Calu3 (cell line): ENCODE results near the gene NPM1. TPM values are rescaled to one million over a fixed set of nuclear protein-coding genes. Genes with fewer than 3 reads are reported as not detected.

Experiments
- BruUV-seq: library from RNA; stranded (reverse); fragments of 400-500 nt; replicated peaks from 2 replicates; lab custom pipeline; 2021; lab: Mats Ljungman, UMichigan
- CTCF ChIA-PET: fragments of 300-600 bp; sonication (Branson Sonifier 250); formaldehyde crosslinking; loops from one replicate; lab custom pipeline; 2022; ENCODE audit warnings: antibody characterized with exemption; lab: Charles Lee
- DNase-seq: peaks from one replicate; pipeline ENCODE4 v3.0.0; 2022
- H3K27ac Mint-ChIP-seq: one replicate; pipeline ENCODE4 v1.8.0; 2022; ENCODE audit warnings: mixed read lengths; ENCODE audit not compliant: unreplicated experiment
- H3K27me3 Mint-ChIP-seq: one replicate; pipeline ENCODE4 v1.8.0; 2022; ENCODE audit warnings: mixed read lengths; ENCODE audit not compliant: unreplicated experiment
- H3K36me3 Mint-ChIP-seq: one replicate; pipeline ENCODE4 v1.8.0; 2022; ENCODE audit warnings: mild to moderate bottlenecking, moderate library complexity, mixed read lengths; ENCODE audit not compliant: insufficient read depth, unreplicated experiment
- H3K4me1 Mint-ChIP-seq: one replicate; pipeline ENCODE4 v1.8.0; 2022; ENCODE audit warnings: mild to moderate bottlenecking, low read depth, mixed read lengths; ENCODE audit not compliant: unreplicated experiment
- H3K4me3 Mint-ChIP-seq: one replicate; pipeline ENCODE4 v1.8.0; 2022; ENCODE audit warnings: mild to moderate bottlenecking, low read depth, moderate library complexity, mixed read lengths; ENCODE audit not compliant: unreplicated experiment
- H3K9me3 Mint-ChIP-seq: one replicate; pipeline ENCODE4 v1.8.0; 2022; ENCODE audit warnings: low read depth, mixed read lengths; ENCODE audit not compliant: unreplicated experiment
- CTCF ChIP-seq: fragments of 200-600 bp; IDR thresholded peaks from one replicate; pipeline ENCODE4 v1.8.0; 2022; ENCODE audit warnings: antibody characterized with exemption; ENCODE audit not compliant: unreplicated experiment
- intact Hi-C: fragments of 100-400 bp; cut with micrococcal nuclease; formaldehyde crosslinking; loops from one replicate; pipeline ENCODE4 v1.10.0; 2022; ENCODE audit not compliant: unreplicated experiment
- total RNA-seq: library from RNA; stranded (reverse); gene quantifications from 2 replicates; pipeline ENCODE4 v1.2.3, GENCODE V29; 2022

NPM1 gene
- total RNA-seq, 1 experiment from 2014 or later = 1,863 TPM

- no peak for TF ChIP-seq CTCF
- Mint-ChIP-seq H3K36me3 (peaks cover 6% of the 10 kb centered on the region), H3K9me3 (no peaks in the 10 kb centered on the region), H3K27me3 (no peaks in the 10 kb centered on the region), H3K4me1 (peaks cover 11% of the 10 kb centered on the region), H3K27ac (no peak overlapping the region), H3K4me3 (no peak overlapping the region)
- CTCF ChIA-PET = no interaction called here
- BruUV-seq = no TSS peak
- intact Hi-C loops = no loop called here
- no peak for DNase-seq
These were observed 47.2 kb downstream of the NPM1 start for GRCh38 chr5:171434874-171435273.

GRCh38 chr5:171435908-171436307, 48.3 kb downstream of the NPM1 start:
- CTCF ChIA-PET = no interaction called here
- Mint-ChIP-seq H3K9me3 (no peaks in the 10 kb centered on the region), H3K36me3 (peaks cover 6% of the 10 kb centered on the region), H3K4me1 (peaks cover 11% of the 10 kb centered on the region), H3K27me3 (peaks cover 1% of the 10 kb centered on the region), H3K4me3 (no peak overlapping the region), H3K27ac (no peak overlapping the region)
- intact Hi-C loops = no loop called here
- DNase-seq = no peak
- no peak for TF ChIP-seq CTCF
- no TSS peak for BruUV-seq

- Mint-ChIP-seq H3K4me1 (peaks cover 11% of the 10 kb centered on the region), H3K4me3 (no peak overlapping the region), H3K27me3 (peaks cover 11% of the 10 kb centered on the region), H3K9me3 (no peaks in the 10 kb centered on the region), H3K27ac (no peak overlapping the region), H3K36me3 (peaks cover 6% of the 10 kb centered on the region)
- no peak for DNase-seq
- intact Hi-C loops = no loop called here
- no peak for TF ChIP-seq CTCF
- BruUV-seq = no TSS peak
- CTCF ChIA-PET = interaction anchor here (0.6 kb wide), 1 partner anchor 13 kb away, joined by 4 read pairs; no protein-coding TSS in a partner anchor
These were observed 49.2 kb downstream of the NPM1 start for GRCh38 chr5:171436804-171437285.

- H3K27me3 Mint-ChIP-seq = peaks cover 16% of the 10 kb centered on the region
- H3K4me1 Mint-ChIP-seq = peaks cover 11% of the 10 kb centered on the region
- intact Hi-C loops = no loop called here
- H3K9me3 Mint-ChIP-seq = no peaks in the 10 kb centered on the region
- CTCF ChIA-PET = interaction anchor here (0.6 kb wide), 1 partner anchor 12 kb away, joined by 4 read pairs; no protein-coding TSS in a partner anchor
- no peak for DNase-seq
- TF ChIP-seq CTCF = no peak
- BruUV-seq = no TSS peak
- H3K4me3 Mint-ChIP-seq = no peak overlapping the region
- H3K27ac Mint-ChIP-seq = no peak overlapping the region
- H3K36me3 Mint-ChIP-seq = peaks cover 6% of the 10 kb centered on the region
These were observed 49.7 kb downstream of the NPM1 start for GRCh38 chr5:171437286-171437821.
